Activated CD4-positive, alpha-beta T cell treated with anti-CD3 and anti-CD28 coated beads, Interleukin-2, Interleukin-6, amounts not matched to agents 100 ng/mL and 50 ng/mL, durations not matched to agents 16 hours and 8 hours (primary cell): ENCODE data around the gene UBE3D.
"Not testable (repeated sequence)": the region's sequence is repeated elsewhere in the genome, so short reads cannot be mapped to it uniquely, and the experiment has no call there.

Experiments
- DNase-seq: peaks from one replicate; pipeline ENCODE4 v3.0.0-alpha.2; 2020

UBE3D gene

DNA sequence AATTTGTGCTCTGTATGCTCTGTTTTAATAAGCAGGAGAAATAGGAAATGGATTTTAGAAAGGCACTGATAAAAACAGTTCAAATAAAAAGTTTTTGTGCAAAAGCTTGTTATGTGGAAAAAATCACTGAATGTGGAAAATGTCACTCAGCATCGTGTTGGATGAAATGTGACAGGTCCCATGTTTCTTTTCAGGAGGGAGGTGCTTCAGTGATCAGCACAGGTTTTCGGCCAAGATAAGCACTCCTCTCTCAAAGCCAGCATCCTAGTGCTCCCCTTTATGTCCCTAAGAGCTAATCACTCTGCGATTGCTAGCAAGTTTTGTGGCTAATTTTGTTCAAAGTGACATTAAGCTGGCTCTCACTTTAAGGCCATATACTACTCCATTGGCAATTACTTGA lies 12.0 kb downstream of the UBE3D start:
- DNase-seq = no peak

DNA sequence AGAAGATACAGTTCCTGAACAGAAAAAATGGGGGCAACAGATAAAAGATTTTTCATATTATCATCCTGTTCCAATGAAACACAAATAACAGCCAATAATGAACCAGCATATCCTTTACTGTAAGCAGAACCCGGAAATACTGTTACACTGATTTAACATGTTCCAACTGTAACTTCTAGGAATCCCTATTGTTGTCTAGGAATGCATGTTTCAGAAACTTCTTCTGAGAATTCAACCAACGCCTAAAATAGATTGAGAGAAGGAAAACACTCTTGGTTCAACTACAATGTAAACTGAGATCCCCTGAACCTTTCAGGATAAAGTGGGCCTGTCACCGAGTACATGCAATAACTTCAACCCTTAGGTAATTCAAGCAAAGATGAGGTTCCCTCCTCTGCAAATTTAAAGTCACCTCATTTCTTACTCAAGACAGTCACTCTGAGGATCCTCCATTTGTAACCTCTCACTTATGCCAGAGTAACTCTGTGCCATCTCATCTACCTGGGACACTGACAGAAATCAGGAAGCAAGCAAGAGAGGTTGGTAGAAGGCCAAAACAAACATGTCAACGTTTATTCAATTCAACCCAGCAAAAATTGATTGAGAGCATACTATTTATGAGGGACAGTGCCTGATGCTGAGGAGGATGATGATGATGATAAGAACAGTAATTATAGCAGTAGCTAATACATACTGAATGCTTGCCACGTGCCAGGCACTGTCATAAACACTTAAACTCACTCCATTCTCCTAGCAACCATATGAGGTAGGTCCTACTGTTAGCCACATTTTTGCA lies 14.1 kb downstream of the UBE3D start:
- DNase-seq = no peak

DNA sequence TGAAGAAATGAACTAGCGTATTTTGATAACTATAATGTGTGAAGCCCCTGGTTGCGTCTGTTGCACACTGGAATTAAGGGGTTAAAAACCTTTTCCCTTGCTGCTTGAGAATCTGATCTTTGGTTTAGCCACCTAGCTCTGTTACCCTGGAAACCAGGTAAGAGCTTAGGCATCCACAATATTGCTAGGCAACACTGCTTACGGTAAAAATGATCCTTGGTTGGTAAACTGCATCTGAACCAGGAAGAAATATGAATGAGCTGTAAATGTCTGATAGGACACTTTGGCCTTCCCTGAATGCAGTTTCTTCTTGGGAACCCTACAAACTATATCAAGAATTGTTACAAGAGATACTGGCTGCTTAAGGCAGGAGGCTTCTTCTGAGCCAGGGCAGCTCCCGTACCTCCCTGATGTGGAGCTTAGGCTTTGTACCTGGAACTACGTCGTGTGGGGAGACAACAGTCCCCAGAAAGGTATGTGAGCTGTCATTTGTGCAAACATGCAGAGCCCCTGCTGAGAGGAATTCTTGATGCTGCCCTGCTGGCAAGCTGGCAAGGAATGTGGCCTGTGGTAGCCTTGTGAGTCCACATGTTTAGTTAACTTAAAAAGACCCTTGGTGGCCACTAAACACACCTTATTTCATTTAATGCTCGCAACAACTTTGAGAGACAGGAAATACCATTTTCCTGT lies 18.4 kb downstream of the UBE3D start:
- DNase-seq = no peak

DNA sequence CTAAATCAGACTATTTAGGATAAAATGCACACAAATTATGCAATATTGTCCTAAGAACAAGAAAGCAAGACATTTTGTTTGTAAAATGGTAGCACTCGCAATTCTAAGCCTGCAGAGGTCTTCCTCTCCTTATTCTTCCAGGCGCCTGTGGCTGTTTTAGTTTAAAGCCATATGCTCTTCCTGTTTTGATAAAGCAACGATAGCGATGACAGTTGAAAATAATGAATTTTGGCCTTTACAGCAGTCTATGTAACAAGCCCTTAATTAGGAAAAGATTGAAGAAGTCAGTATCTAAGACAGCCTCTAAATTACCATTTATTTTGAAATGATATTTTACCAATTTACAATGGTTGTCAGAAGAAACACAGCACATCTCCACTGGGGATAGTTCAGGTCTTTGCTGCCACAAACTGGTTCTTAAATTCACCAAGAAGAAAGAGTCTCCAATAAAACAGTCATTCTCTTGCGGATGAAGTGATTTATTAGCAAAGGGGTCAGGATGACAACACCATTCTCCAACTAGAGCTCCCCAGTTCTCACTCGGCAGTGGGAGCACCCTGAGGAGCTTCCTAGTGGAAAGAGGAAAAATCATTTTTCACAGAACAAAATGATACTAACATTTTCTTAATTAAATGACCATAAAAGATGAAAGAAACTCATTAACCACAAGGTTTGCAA lies 21.4 kb downstream of the UBE3D start:
- no peak for DNase-seq

DNA sequence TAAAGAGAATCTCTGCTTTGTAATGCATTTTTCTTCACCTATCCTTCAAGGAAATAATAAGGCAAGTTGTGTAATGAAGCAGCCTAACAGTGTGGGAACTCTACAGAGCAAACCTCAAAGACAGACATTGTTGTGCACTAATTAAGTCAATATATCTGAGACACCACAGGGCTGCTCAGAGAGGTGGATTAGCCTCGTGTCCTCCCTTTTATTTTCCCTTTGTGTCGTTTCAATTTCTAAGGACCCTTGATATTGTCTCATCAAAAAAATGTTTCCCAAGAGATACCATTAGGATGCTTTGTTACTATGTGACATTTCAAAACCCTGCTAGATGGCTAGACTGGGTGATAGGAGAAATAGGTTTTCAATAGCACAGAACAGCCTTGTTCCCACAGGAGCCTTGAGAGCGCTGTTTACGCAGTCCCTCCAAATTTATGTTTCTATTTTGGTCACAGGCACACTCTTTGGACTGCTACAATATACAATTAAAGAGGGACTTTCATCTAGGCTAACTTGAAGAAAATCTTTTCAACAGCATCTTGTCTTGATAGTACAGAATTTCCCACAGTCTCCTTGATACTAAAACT lies 23.1 kb downstream of the UBE3D start:
- no peak for DNase-seq

DNA sequence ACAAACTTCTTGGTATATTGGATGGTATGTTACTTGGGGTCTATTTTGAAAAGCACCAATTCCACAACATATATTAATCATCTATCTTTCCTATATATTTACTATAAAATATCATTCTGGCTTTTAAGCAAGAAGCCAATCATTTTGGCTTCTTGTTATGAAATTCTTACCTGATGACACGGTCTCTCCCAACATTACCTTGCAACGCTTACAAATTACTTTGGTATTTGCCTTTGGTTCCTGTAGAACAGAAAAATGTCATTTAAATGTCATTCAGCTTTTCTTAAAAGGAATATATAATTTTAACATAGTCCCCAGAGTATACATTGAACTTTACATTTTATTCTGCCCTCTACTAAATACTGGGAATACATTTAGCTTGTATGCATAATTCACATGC lies 27.4 kb downstream of the UBE3D start:
- DNase-seq = no peak

DNA sequence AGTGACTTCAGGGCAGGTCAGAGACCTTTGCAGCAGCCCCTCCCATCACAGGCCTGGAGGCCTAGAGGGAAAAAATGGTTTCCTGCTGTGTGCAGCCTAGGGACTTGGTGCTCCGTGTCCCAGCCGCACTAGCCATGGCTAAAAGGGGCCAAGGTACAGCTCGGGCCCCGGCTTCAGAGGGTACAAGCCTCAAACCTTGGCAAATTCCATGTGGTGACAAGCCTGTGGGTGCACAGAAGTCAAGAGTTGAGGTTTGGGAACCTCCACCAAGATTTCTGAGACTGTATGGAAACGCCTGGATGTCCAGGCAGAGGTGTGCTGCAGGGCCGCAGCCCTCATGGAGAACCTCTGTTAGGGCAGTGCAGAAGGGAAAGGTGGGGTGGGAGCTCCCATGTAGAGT lies 34.0 kb downstream of the UBE3D start:
- DNase-seq = no peak

DNA sequence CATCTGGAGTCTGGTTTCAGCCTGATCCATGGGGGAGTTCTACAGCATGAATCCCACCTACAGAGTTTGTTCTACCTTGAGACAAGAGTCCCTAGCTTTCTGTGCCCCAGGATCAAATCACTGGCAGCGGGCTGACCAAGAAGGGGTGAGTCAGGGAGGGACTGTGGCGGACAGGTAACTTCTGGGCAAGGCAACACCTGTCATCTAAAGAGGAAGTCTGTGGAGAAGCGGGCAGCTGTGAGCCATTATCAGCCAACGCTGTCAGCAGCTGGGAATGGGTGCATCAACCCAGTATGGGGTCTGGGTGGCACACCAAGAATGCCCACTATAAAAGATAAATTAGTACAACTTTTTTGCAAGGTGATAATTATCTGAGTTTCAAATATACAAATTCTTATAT lies 45.9 kb downstream of the UBE3D start:
- DNase-seq = no peak

DNA sequence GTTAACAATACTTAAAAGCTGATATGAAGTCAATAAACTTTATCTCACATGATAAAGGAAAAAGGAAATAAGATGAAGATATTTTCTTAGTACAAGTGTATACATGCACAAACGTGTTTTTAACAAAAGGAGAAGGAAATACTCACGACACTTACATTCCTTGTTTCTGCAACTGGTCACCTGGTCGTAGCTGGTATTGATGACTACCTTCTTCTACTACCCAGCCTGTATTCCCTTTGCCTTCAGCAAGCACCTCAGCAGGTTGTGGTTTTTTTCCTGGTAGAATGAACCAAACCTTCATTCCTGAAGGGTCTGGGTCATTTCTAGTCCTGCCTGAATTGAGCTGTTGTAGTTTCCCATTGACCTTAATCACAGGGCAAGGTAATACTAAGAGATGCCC lies 54.5 kb downstream of the UBE3D start:
- not testable (repeated sequence) for DNase-seq

DNA sequence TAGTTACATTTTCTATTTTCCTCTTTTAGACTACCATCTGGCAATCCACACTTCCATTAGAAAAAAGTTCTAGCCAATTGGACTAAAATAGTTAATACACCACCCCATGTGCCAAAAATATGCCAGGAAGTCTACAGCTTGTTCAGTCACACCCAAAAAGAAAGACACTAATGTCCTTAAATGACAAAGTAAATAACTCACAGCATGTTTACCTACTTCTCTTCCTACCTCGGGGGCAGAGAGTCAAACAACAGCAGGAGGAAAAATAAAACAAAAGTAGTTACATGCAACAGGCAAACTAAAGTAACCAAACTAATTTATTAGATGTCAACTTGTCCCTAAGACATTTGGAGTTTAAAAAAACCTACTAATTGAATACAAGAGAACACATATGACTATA lies 57.0 kb downstream of the UBE3D start:
- no peak for DNase-seq

DNA sequence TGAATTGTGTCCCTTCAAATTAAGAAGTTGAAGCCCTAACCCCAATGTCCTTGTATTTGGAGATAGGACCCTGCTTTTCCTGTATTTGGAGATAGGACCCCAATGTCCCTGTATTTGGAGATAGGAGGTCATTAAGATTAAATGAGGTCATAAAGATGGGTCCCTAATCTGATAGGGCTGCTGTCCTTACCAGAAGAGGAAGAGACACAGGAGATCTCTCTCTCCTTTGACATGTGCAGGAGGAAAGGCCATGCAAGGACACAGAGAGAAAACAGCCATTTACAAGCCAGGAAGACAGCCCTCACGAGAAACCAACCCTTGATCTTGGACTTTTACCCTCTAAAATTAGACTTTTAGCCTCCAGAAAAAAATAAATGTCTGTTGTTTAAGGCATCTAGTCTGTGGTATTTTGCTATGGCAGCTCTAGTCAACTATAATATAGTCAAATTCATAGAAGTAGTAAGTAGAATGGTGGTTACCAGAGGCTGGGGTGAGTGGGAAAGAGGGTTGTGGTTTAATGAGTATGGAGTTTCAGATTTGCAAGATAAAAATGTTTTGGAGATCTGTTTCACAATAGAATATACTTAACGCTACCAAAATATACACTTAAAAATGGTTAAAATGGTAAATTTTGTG lies 59.3 kb downstream of the UBE3D start:
- no peak for DNase-seq

DNA sequence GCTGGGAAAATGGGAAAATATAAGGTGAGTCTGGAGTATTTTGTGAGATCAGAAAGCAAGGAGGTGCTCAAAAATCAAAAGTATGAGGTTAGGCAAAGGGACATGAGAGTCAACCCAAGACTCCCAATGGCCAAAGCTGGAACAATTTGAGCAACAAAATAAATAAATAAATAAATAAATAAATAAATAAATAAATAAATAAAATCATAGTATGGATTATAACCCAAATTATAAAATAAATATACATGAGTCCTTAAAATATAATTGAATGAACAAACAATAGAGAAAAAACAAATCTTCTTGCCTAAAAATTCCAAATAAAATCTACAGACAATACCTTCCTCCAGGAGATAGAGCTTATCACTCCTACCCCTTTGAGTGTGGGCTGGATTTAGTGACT lies 69.5 kb downstream of the UBE3D start:
- no peak for DNase-seq

DNA sequence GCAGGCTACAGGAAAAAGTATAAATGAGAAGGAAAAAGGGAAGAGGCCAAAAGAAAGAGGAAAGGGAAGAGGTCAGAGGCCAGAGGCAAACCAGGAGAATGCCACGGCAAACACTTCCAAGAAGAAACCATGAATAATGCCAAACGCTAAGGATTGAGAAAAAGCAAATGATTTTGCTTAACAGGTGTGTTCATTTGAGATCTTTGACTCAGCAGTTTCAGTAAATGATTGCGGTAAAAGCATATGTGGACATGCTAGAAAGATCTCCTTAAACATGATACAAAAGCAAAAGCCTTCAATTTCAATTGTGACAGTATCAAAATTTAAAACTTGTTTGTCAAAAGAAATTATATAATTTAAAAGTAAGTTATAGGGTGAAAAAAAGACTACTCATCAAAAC lies 70.6 kb downstream of the UBE3D start:
- DNase-seq = no peak

DNA sequence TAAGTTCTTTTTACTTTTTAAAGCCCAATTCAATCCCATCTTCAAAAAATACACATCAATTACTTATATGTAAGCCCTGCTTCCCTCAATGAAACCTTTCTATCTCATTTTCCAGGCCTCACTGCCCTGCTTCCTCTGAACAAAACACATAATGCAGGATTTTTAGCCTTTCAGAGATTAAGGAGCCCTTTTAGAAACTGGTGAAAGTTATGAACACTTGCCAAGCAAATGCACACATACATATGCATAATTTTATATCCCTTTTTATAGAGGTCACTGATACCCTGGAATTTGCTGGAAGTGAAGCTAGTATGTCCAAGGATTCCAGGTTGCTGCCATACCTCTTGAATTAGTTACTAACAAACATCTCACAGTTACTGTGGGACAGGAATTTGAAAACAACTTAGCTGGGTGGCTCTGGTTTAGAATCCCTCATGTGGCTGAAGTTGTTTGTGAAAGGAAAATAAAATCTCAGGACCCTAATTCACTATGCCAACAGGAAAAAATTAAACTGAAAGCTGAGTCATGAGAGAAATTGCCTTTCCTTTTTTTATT lies 75.8 kb downstream of the UBE3D start:
- DNase-seq = no peak

DNA sequence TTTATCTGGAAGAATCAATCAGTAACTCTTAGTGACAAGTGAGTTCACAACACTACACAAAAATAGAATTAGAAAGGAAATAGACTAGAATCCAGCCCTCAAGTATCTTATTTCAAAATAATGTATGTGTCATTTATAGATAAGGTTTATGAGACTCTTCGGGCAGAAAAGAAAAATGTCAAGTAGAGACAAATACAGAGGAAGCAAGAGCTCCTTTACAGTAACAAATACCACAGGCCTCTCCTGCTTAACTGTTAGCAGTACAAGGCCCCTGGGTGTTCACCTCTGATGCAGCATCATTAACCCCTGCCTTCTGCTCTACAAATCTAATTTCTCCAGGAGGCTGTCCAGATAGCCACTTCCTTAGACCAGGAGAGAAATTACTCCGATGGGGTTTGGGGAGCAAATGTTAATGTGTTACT lies 76.7 kb downstream of the UBE3D start:
- DNase-seq = no peak

DNA sequence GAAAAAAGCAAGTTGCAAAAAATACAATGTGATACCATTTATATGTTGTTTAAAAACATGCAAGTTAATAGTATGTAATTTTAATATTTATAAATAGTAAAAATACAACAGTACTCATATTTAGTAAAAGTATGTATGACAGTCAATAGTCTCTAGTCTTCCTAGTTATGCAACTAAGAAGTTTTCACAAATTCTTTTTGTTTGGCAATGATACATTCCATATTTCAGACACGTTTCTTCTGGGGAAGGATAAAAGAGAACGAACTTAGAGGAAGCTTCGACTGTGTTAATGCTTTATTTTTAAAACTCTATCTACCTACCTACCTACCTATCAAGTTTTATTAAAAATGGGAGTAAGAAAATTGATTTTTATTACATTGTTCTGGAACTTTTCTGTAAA lies 77.7 kb downstream of the UBE3D start:
- no peak for DNase-seq

DNA sequence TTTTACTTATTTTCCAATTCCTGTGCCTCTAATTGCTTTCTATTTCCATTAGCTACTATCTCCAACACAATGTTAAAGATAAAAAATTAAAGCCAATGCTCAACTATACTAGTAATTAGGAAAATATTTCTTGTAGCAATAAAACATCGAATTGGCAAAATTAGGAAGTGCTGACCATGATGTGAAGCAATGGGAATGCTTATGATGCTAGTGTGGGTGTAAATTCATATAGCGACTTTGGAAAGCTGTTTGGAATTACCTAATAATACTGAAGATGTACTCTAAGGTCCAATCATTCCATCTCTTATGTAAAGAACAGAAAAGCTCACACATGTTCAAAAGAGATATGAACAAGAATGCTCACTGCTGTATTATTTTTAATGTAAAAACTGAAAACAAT lies 78.2 kb downstream of the UBE3D start:
- DNase-seq = no peak

DNA sequence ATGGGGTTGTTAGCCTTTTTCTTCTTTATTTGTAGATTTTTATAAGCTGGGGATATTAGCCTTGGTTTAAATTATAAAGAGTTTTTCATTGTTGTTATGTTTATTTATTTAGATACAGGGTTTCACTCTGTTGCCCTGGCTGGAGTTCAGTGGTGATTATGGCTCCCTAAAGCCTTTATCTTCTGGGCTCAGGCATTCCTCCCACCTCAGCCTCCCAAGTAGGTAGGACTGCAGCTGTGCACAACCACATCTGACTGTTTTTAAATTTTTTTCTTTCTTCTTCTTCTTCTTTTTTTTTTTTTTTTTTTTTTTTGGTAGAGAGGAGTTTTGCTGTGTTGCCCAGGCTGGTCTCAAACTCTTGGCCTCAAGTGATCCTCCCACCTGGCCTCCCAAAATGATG lies 80.9 kb downstream of the UBE3D start:
- DNase-seq = no peak

DNA sequence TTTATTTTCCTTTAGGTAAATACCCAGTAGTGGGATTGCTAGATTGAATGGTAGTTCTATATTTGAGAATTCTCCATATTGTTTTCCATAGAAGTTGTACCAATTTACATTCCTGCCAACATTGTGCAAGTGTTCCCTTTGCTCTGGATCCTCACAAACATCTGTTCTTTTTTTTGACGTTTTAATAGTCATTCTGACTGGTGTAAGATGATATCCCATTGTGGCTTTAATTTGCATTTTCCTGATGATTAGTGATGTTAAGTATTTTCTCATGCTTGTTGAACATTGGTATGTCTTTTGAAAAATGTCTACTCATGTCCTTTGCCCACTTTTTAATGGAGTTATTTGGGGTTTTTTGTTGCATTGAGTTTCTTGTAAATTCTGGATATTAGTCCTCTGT lies 85.6 kb downstream of the UBE3D start:
- no peak for DNase-seq

DNA sequence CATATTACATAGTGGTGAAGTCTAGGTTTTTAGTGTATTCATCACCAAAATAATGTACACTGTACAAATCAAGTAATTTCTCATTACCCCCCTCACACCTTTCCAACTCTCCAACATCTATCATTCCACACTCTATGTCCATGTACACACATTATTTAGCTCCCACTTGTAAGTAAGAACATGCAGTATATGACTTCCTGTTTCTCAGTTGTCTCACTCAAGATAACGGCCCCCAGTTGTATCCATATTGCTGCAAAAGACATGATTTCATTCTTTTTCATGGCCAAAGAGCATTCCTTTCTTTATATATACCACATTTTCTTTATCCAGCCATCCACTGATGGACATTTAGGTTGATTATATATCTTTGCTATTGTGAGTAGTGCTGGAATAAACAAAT lies 86.0 kb downstream of the UBE3D start:
- DNase-seq = no peak

DNA sequence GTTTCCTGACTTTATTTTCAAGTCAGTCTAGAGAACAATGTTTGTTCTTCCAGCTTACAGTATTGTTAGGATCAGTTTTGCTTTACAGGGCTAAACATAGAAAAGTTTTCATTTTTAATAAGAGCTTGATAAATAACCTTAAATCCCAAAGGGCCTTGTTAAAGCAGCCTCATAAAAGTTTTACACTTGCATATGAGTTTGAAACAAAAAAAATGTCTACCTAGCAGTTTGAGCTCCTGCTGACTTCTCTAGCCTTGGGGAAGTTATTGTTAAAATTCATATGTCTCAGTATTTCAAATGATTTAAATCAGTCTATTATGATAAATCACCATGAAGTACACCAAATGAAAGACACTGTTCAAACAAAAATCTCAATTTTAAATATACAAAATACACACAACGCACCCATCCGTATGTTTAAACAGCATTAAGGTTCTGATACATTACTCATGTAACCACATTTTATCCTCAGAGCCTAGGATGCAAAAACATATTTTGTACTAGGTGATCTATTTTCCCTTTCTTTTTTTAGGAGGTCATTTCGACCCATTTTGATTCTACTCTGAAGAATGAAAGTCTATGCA lies 87.2 kb downstream of the UBE3D start:
- no peak for DNase-seq

DNA sequence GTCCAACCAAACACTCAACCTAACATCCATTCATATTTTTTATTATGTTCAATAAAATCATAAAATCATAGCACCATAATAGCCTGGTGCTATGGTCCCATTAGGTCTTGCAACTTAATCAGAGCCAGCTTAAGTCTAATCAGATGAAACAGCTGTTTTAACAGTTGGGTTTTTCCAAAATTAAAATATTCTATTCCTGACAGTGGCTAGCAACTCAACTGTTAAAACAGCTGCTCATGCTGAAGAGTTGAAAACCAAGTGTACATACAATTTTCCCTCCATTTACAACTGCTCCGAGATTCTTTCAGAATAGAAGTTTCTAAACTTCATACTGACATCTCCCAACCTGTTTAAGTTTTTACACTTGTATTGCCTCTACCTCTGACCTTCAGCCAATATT lies 89.5 kb downstream of the UBE3D start:
- no peak for DNase-seq
